CD4-positive, CD25-positive, alpha-beta regulatory T cell (primary cell): ENCODE results near the gene PGBD2. TPM values are rescaled to one million over a fixed set of nuclear protein-coding genes. Genes with fewer than 3 reads are reported as not detected.
A peak's percentile ranks its signal among the peaks of the same experiment; 100 is the strongest.
"Not testable (repeated sequence)": the region's sequence is repeated elsewhere in the genome, so short reads cannot be mapped to it uniquely, and the experiment has no call there.

Experiments
- ATAC-seq, 2 donors: fragments of 150-1000 bp; cut with Tn5 transposase; one replicate each; pipeline ENCODE4 v1.10.0; 2021; ENCODE audit warnings: low read depth in 2 of 2, moderate number of reproducible peaks in 2 of 2, moderate library complexity in 1 of 2
- DNase-seq, 3 donors: peaks; one replicate each; pipeline versions ENCODE4 v3.0.0 to v3.0.0-alpha.2; 2012 to 2022; ENCODE audit warnings: mixed read lengths in 1 of 3
- H3K27ac ChIP-seq: one replicate; pipeline ENCODE4 v1.7.0; 2013; ENCODE audit warnings: mild to moderate bottlenecking, low read length; ENCODE audit not compliant: insufficient read depth, poor library complexity, severe bottlenecking
- H3K27me3 ChIP-seq: one replicate; pipeline ENCODE4 v1.7.0; 2013; ENCODE audit warnings: low read length; ENCODE audit not compliant: control insufficient read depth, insufficient read depth
- H3K36me3 ChIP-seq: one replicate; pipeline ENCODE4 v1.7.0; 2013; ENCODE audit warnings: mild to moderate bottlenecking, low read length, moderate library complexity; ENCODE audit not compliant: control insufficient read depth, insufficient read depth
- H3K4me1 ChIP-seq: 2 replicates; pipeline ENCODE4 v1.7.0; 2013; ENCODE audit warnings: mild to moderate bottlenecking, low read length; ENCODE audit not compliant: insufficient read depth, control insufficient read depth, poor library complexity, severe bottlenecking
- H3K4me3 ChIP-seq: one replicate; pipeline ENCODE4 v1.7.0; 2013; ENCODE audit warnings: low read depth, mild to moderate bottlenecking, low read length, moderate library complexity
- H3K9me3 ChIP-seq, 2 experiments: 1 replicate in 1 of 2; 2 replicates in 1 of 2; pipeline ENCODE4 v1.7.0; 2013; ENCODE audit warnings: low read length in 2 of 2, mild to moderate bottlenecking in 1 of 2, moderate library complexity in 1 of 2; ENCODE audit not compliant: control insufficient read depth in 2 of 2
- H3K27ac Mint-ChIP-seq, 3 donors: one replicate each; pipeline ENCODE4 v1.8.0; 2020 to 2022; ENCODE audit warnings: mild to moderate bottlenecking in 3 of 3, mixed read lengths in 3 of 3, moderate library complexity in 2 of 3
- H3K27me3 Mint-ChIP-seq: one replicate; pipeline ENCODE4 v1.8.0; 2022; ENCODE audit warnings: mild to moderate bottlenecking, mixed read lengths
- H3K36me3 Mint-ChIP-seq: one replicate; pipeline ENCODE4 v1.8.0; 2020; ENCODE audit warnings: mixed read lengths
- H3K4me1 Mint-ChIP-seq, 4 donors: one replicate each; pipeline ENCODE4 v1.8.0; 2020 to 2022; ENCODE audit warnings: mixed read lengths in 4 of 4, mild to moderate bottlenecking in 1 of 4
- H3K4me3 Mint-ChIP-seq, 4 donors: one replicate each; pipeline ENCODE4 v1.8.0; 2020 to 2022; ENCODE audit warnings: mild to moderate bottlenecking in 4 of 4, mixed read lengths in 4 of 4, moderate library complexity in 3 of 4
- H3K9me3 Mint-ChIP-seq, 7 donors: one replicate each; pipeline ENCODE4 v1.8.0; 2020 to 2022; ENCODE audit warnings: mixed read lengths in 7 of 7, mild to moderate bottlenecking in 3 of 7, moderate library complexity in 2 of 7
- polyA plus RNA-seq, 4 donors: library from polyadenylated mRNA; unstranded; fragments of 300-500 nt; fragmentation: Illumina TruSeq; gene quantifications; one replicate each; pipeline ENCODE4 v1.2.3, GENCODE V29; 2021
- total RNA-seq: library from RNA; stranded (reverse); gene quantifications from one replicate; pipeline ENCODE4 v1.2.3, GENCODE V29; 2022

The PGBD2 gene
- total and polyA plus RNA-seq, 5 donors from 2014 or later = 3.2 to 10.8 (median 8.0) TPM

DNA sequence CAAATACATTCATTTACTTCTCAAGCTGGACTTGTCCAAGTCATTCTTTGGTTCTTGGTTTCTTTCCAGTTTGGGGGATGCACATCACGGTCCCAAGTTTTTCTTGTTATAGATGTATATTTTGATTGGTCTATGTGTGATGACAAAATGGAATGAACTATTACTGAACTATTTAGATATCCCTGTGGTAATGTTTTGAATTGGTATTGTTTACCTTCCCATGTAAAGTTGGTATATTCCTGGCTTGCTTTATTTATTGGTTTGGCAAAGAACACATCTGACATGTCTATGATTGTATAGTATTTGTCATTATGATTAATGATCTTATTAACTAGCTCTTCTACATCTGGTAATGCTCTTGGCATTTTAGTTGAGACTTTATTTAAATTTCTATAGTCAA is 24.8 kb upstream of the PGBD2 start:
- H3K4me3 Mint-ChIP-seq = no peak overlapping the region
- no peak overlapping the region for H3K27ac Mint-ChIP-seq

DNA sequence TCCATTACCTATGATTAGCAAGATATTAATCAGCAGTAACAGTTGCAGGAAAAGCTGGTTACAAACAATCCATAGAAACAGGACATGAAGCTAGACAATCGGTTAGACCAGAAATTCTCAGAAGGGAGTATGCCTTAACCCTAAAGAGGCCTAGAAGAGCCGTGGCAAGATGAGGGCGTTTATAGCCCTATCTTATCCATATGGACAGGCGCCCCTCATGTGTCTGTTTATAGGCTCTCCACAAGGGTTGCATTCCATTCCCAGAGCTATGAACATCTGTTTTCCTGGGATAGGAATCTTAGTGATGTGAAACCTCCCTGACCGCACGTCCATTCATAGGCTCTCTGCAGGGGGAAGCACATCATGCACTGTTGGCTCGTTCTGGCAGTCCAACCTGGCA is 23.6 kb upstream of the PGBD2 start:
- not testable (repeated sequence) for H3K27ac ChIP-seq, H3K4me3 ChIP-seq, H3K9me3 Mint-ChIP-seq, H3K36me3 Mint-ChIP-seq, H3K9me3 ChIP-seq, H3K4me1 ChIP-seq, ATAC-seq, DNase-seq, H3K36me3 ChIP-seq, H3K27me3 ChIP-seq, H3K4me3 Mint-ChIP-seq, H3K4me1 Mint-ChIP-seq
- peaks cover 27% of the 10 kb centered on the region for H3K27me3 Mint-ChIP-seq
- H3K27ac Mint-ChIP-seq = peak overlapping the region in 1 of 3 donors; percentile 41

More for the DNA sequence above, 24.8 kb upstream of the PGBD2 start:
- Histone ChIP-seq H3K27ac (no peak overlapping the region), H3K36me3 (no peaks in the 10 kb centered on the region), H3K9me3 (no peaks in the 10 kb centered on the region), H3K27me3 (peaks cover 3% of the 10 kb centered on the region), H3K4me3 (no peak overlapping the region), H3K4me1 (no peaks in the 10 kb centered on the region)
- no peak for ATAC-seq
- Mint-ChIP-seq H3K9me3 (no peaks in the 10 kb centered on the region), H3K36me3 (no peaks in the 10 kb centered on the region), H3K27me3 (peaks cover 24% of the 10 kb centered on the region), H3K4me1 (peaks cover 0 to 15% (median 4%) of the 10 kb centered on the region in 4 donors)
- DNase-seq = no peak

DNA sequence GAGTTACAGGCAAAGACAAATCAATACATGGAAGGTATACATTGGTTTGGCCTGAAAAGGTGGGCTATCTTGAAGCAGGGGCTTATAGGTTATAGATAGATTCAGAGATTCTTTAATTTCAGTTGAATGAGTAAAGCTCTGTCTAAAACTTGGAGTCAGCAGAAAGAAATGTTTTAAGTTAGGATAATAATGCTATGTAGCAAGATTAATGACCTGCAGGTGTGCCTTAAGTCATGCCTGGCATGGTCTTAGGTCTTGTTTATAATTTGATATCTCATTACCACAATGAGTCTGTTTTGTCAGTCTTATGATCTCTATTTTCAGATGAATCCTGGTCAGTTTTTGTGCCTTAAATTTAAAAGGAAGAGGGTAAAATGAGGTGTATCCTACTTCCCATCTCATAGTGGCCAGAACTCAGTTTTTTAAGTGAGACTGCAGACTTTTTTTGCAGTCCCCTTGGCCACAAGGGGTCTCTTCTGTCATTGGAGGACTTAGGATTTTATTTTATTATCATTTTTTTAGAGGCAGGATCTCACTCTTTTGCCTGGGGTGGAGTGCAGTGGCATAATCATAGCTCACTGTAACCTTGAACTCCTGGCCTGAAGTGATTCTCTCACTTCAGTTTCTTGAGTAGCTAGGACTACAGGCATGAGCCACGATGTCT is 21.3 kb upstream of the PGBD2 start:
- H3K9me3 Mint-ChIP-seq = no peaks in the 10 kb centered on the region
- Histone ChIP-seq H3K27ac (no peak overlapping the region), H3K27me3 (peaks cover 7% of the 10 kb centered on the region), H3K4me3 (no peak overlapping the region), H3K36me3 (no peaks in the 10 kb centered on the region), H3K9me3 (no peaks in the 10 kb centered on the region), H3K4me1 (no peaks in the 10 kb centered on the region)
- no peak overlapping the region for H3K27ac Mint-ChIP-seq
- no peak for DNase-seq
- H3K4me1 Mint-ChIP-seq = peaks cover 0 to 2% (median 0%) of the 10 kb centered on the region in 4 donors
- no peaks in the 10 kb centered on the region for H3K36me3 Mint-ChIP-seq
- H3K27me3 Mint-ChIP-seq = peaks cover 29% of the 10 kb centered on the region
- H3K4me3 Mint-ChIP-seq = no peak overlapping the region
- no peak for ATAC-seq

DNA sequence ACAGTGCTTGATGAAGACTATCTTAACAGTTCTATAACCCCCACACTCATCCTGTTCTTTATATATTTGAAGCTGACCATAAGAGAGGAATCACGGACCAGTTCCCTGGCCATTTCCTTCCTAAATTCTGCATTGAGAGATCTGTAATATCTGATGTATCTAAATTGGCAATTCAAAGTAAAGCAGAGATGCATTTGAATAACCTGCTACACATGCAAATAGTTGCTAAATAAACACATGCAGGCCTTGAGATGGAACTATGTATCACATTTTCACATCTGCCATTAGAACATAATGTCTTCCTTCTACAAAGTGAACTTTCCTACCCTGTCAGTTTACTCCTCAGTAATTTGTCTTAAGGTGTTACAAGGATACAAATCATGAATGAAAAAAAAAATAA is 20.4 kb upstream of the PGBD2 start:
- no peak overlapping the region for H3K4me3 Mint-ChIP-seq
- no peaks in the 10 kb centered on the region for H3K9me3 Mint-ChIP-seq
- Histone ChIP-seq H3K27me3 (peaks cover 6% of the 10 kb centered on the region), H3K36me3 (no peaks in the 10 kb centered on the region), H3K4me1 (no peaks in the 10 kb centered on the region), H3K9me3 (no peaks in the 10 kb centered on the region), H3K4me3 (no peak overlapping the region), H3K27ac (no peak overlapping the region)
- no peak for DNase-seq
- no peak overlapping the region for H3K27ac Mint-ChIP-seq
- peaks cover 0 to 2% (median 0%) of the 10 kb centered on the region in 4 donors for H3K4me1 Mint-ChIP-seq
- no peak for ATAC-seq
- H3K27me3 Mint-ChIP-seq = peaks cover 29% of the 10 kb centered on the region
- no peaks in the 10 kb centered on the region for H3K36me3 Mint-ChIP-seq

DNA sequence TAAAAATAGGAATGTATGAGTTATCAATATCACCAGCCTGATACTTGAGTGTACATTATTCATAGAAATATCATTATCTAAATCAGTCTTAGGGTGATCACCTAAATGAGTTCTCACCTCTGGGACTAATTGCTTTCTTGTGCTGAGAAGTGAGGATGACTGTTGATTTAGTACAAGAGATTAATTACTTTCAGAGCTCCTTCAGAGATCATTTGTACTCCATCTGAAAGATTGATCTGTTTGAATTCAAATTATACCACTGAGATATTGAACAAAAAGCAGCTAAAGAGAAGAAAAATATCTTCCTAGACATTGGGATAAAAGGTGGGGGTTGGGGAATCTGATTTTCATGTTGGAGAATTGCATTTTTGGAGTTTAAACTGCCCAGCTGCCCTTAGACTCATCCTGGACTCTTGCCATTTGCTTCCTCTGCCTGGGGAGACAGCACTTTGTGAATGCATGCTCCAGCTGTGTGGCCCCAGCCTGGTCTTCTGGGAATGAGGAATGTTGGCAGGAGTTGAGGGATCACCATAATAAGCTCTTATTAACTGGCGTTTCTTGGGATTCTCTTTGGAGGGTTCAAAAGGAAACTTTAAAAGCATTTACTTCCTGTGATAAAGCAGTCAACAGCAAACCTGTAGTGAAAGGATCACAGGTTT is 19.7 kb upstream of the PGBD2 start:
- no peak overlapping the region for H3K27ac Mint-ChIP-seq
- no peak overlapping the region for H3K4me3 ChIP-seq
- H3K4me1 Mint-ChIP-seq = peaks cover 0 to 2% (median 0%) of the 10 kb centered on the region in 4 donors
- no peaks in the 10 kb centered on the region for H3K36me3 Mint-ChIP-seq
- H3K4me1 ChIP-seq = no peaks in the 10 kb centered on the region
- peaks cover 29% of the 10 kb centered on the region for H3K27me3 Mint-ChIP-seq
- DNase-seq (no peak), ATAC-seq (no peak)
- H3K9me3 Mint-ChIP-seq = no peaks in the 10 kb centered on the region
- H3K36me3 ChIP-seq = no peaks in the 10 kb centered on the region
- no peak overlapping the region for H3K27ac ChIP-seq
- H3K4me3 Mint-ChIP-seq = no peak overlapping the region
- H3K9me3 ChIP-seq = no peaks in the 10 kb centered on the region
- H3K27me3 ChIP-seq = peaks cover 8% of the 10 kb centered on the region

DNA sequence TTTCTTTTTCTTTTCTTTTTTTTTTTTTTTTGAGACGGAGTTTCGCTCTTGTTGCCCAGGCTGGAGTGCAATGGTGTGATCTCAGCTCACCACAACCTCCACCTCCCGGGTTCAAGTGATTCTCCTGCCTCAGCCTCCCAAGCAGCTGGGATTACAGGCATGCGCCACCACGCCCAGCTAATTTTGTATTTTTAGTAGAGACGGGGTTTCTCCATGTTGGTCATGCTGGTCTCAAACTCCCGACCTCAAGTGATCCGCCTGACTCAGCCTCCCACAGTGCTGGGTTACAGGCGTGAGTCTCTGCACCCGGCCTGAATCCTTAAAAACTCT is 16.2 kb upstream of the PGBD2 start:
- not testable (repeated sequence) for H3K9me3 ChIP-seq, H3K27ac Mint-ChIP-seq, H3K4me1 Mint-ChIP-seq, H3K27ac ChIP-seq, H3K4me3 Mint-ChIP-seq, H3K36me3 ChIP-seq, H3K4me1 ChIP-seq, ATAC-seq, H3K4me3 ChIP-seq, H3K36me3 Mint-ChIP-seq, H3K9me3 Mint-ChIP-seq, DNase-seq
- peaks cover 31% of the 10 kb centered on the region for H3K27me3 Mint-ChIP-seq
- H3K27me3 ChIP-seq = peaks cover 24% of the 10 kb centered on the region

DNA sequence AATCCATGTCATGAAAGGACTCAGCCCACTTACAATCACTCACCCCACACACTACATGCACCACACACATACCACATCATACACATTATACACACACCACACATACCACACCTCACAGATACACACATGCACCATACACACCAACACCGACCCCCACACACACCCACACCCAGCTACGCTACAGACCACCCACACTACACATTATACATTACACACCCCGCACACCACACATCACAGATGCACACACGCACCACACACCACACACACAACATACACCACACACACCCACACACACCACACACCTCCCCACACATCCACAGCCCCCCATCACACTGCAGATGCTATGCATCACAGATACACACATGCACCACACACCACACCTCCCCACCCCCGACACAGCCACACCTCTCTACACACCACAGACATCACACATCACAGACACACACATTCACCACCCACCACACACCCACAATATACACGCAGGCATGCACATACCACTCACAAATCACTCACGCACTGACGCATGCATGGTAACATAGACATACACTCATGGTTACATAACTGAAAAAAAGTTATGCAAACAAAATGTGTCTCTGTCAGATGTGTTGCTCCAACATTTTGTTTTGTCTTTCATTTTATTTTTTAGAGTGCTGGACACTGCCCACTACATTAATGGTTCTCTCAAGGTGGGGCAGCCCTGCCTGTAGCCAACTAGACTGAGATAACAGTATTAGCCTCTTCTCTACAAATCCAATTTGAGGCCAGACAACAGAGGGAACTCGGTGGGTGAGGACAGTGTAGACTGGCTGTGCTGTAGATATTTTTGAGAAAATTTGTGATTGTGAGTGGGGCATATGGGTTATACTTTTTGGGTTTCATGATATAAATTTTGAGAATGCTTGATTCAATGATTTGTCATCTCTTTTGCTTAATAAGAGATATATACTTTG is 15.2 kb upstream of the PGBD2 start:
- H3K9me3 Mint-ChIP-seq = no peaks in the 10 kb centered on the region
- no peak overlapping the region for H3K4me3 ChIP-seq
- DNase-seq (no peak), ATAC-seq (no peak)
- peaks cover 0 to 2% (median 0%) of the 10 kb centered on the region in 4 donors for H3K4me1 Mint-ChIP-seq
- H3K27ac ChIP-seq = no peak overlapping the region
- no peaks in the 10 kb centered on the region for H3K4me1 ChIP-seq
- H3K36me3 ChIP-seq = no peaks in the 10 kb centered on the region
- H3K9me3 ChIP-seq = no peaks in the 10 kb centered on the region
- H3K36me3 Mint-ChIP-seq = no peaks in the 10 kb centered on the region
- H3K27me3 Mint-ChIP-seq = peaks cover 35% of the 10 kb centered on the region
- no peak overlapping the region for H3K27ac Mint-ChIP-seq
- H3K27me3 ChIP-seq = peaks cover 26% of the 10 kb centered on the region
- no peak overlapping the region for H3K4me3 Mint-ChIP-seq
